ENCODE results near the gene REG4.
"Not testable (repeated sequence)": the region's sequence is repeated elsewhere in the genome, so short reads cannot be mapped to it uniquely, and the experiment has no call there.

Gene REG4

GRCh38 chr1:119811387-119811786 is at the start of gene REG4:
Gene REG4, minus strand, starts transcription at chr1:119811460. Its CDS starts 2,691 bp downstream, at chr1:119808769.
- DNase-seq (ENCODE audit: low spot score), result no peak

GRCh38 chr1:119859647-119860046 is 48.4 kb upstream of the REG4 start:
- DNase-seq (ENCODE audit: low spot score), result peak; percentile 85

- not testable (repeated sequence) for DNase-seq (ENCODE audit: low spot score)
These were observed 47.4 kb upstream of the REG4 start for GRCh38 chr1:119858556-119859214.

- no peak for DNase-seq (ENCODE audit: low spot score)
These were observed 46.9 kb upstream of the REG4 start for GRCh38 chr1:119858126-119858525.

- no peak for DNase-seq (ENCODE audit: low spot score)
These were observed 41.9 kb upstream of the REG4 start for GRCh38 chr1:119853155-119853554.

GRCh38 chr1:119844206-119844605 is 32.9 kb upstream of the REG4 start:
- DNase-seq (ENCODE audit: low spot score), result not testable (repeated sequence)

- DNase-seq (ENCODE audit: low spot score), result no peak
These were observed 30.0 kb upstream of the REG4 start for GRCh38 chr1:119841306-119841705.

- DNase-seq (ENCODE audit: low spot score), result no peak
These were observed 29.5 kb upstream of the REG4 start for GRCh38 chr1:119840745-119841144.

- no peak for DNase-seq (ENCODE audit: low spot score)
These were observed 27.0 kb upstream of the REG4 start for GRCh38 chr1:119838236-119838635.

GRCh38 chr1:119834990-119835389 is 23.7 kb upstream of the REG4 start:
- no peak for DNase-seq (ENCODE audit: low spot score)

GRCh38 chr1:119831027-119831426 is 19.8 kb upstream of the REG4 start:
- DNase-seq (ENCODE audit: low spot score), result no peak

- no peak for DNase-seq (ENCODE audit: low spot score)
These were observed 18.4 kb upstream of the REG4 start for GRCh38 chr1:119829625-119830024.

GRCh38 chr1:119829006-119829405 is 17.7 kb upstream of the REG4 start:
- not testable (repeated sequence) for DNase-seq (ENCODE audit: low spot score)

GRCh38 chr1:119828266-119828665 is 17.0 kb upstream of the REG4 start:
- no peak for DNase-seq (ENCODE audit: low spot score)

GRCh38 chr1:119827010-119827409 is 15.8 kb upstream of the REG4 start:
- no peak for DNase-seq (ENCODE audit: low spot score)

GRCh38 chr1:119822406-119822805 is 11.1 kb upstream of the REG4 start:
- DNase-seq (ENCODE audit: low spot score), result no peak

- no peak for DNase-seq (ENCODE audit: low spot score)
These were observed 6.9 kb upstream of the REG4 start for GRCh38 chr1:119818181-119818580.

GRCh38 chr1:119816407-119816806 is 5.1 kb upstream of the REG4 start:
- DNase-seq (ENCODE audit: low spot score), result no peak

GRCh38 chr1:119815928-119816327 is 4.7 kb upstream of the REG4 start:
- DNase-seq (ENCODE audit: low spot score), result no peak

GRCh38 chr1:119815361-119815760 is 4.1 kb upstream of the REG4 start:
- no peak for DNase-seq (ENCODE audit: low spot score)

GRCh38 chr1:119814288-119814687 is 3.0 kb upstream of the REG4 start:
- DNase-seq (ENCODE audit: low spot score), result no peak

GRCh38 chr1:119811985-119812557 is 811 bp upstream of the REG4 start:
- DNase-seq (ENCODE audit: low spot score), result no peak

- peak; percentile 71 for DNase-seq (ENCODE audit: low spot score)
These were observed 2.2 kb downstream of the REG4 start for GRCh38 chr1:119808972-119809550.

- DNase-seq (ENCODE audit: low spot score), result no peak
These were observed 2.8 kb downstream of the REG4 start for GRCh38 chr1:119808491-119808890.
